OCI-LY7 (cell line): Measurements from ENCODE around the gene STARD3.

Experiments
- EZH2phosphoT487 ChIP-seq: fragments of 200-600 bp; sonication (generic); IDR thresholded peaks from 2 replicates; pipeline ENCODE4 v1.6.1; 2018; ENCODE audit warnings: low read depth, borderline replicate concordance, mild to moderate bottlenecking, mixed run types, antibody characterized with exemption, low read length, moderate library complexity, mixed read lengths
- TF ChIP-seq, protein P1 (sequence below): fragments of 200-600 bp; sonication (generic); conservative IDR thresholded peaks from 2 replicates; pipeline ENCODE4 v1.5.1; 2014; ENCODE audit warnings: mild to moderate bottlenecking, antibody characterized with exemption, low read length, moderate library complexity, mixed read lengths

DNA sequence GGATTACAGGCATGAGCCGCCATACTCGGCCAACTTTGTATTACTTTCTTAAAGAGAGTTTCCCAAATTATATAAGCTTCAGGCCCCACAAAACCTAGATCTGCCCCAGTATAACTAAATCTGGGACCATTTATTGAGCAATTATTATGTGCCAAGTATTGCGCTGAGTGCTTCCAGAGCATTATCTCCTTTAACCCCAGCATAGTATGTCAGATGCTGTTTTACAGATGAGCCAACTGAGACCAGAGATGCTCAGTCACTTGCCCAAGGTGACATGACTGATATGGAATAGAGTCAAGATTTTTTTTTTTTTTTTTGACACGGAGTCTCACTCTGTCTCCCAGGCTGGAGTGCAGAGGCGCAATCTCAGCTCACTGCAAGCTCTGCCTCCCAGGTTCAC is 61.0 kb downstream of the STARD3 start:
- TF ChIP-seq, protein P1, sequence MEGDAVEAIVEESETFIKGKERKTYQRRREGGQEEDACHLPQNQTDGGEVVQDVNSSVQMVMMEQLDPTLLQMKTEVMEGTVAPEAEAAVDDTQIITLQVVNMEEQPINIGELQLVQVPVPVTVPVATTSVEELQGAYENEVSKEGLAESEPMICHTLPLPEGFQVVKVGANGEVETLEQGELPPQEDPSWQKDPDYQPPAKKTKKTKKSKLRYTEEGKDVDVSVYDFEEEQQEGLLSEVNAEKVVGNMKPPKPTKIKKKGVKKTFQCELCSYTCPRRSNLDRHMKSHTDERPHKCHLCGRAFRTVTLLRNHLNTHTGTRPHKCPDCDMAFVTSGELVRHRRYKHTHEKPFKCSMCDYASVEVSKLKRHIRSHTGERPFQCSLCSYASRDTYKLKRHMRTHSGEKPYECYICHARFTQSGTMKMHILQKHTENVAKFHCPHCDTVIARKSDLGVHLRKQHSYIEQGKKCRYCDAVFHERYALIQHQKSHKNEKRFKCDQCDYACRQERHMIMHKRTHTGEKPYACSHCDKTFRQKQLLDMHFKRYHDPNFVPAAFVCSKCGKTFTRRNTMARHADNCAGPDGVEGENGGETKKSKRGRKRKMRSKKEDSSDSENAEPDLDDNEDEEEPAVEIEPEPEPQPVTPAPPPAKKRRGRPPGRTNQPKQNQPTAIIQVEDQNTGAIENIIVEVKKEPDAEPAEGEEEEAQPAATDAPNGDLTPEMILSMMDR, result no peak
- no peak for TF ChIP-seq EZH2phosphoT487
